Spinal cord (tissue), 10 donors: ENCODE measurements around the gene HMGN5. TPM values are rescaled to one million over a fixed set of nuclear protein-coding genes. Genes with fewer than 3 reads are reported as not detected.
A peak's percentile ranks its signal among the peaks of the same experiment; 100 is the strongest.

Experiments used
- DNase-seq, 6 donors: peaks; one replicate each; pipeline versions ENCODE4 v3.0.0 to v3.0.0-alpha.2; 2013 to 2015; ENCODE audit warnings: low spot score in 6 of 6, low read depth in 4 of 6
- H3K27ac ChIP-seq: one replicate; pipeline ENCODE4 v1.5.1; 2013; ENCODE audit warnings: low read depth, low read length, control low read depth
- H3K27me3 ChIP-seq: one replicate; pipeline ENCODE4 v1.6.1; 2013; ENCODE audit warnings: low read length; ENCODE audit not compliant: control insufficient read depth, insufficient read depth
- H3K36me3 ChIP-seq: one replicate; pipeline ENCODE4 v1.6.1; 2013; ENCODE audit warnings: low read length; ENCODE audit not compliant: control insufficient read depth, insufficient read depth
- H3K4me1 ChIP-seq: one replicate; pipeline ENCODE4 v1.6.1; 2013; ENCODE audit warnings: low read length; ENCODE audit not compliant: control insufficient read depth, insufficient read depth
- H3K4me3 ChIP-seq: one replicate; pipeline ENCODE4 v1.5.1; 2013; ENCODE audit warnings: low read depth, low read length, control low read depth
- H3K9me3 ChIP-seq: one replicate; pipeline ENCODE4 v1.6.1; 2013; ENCODE audit warnings: low read length; ENCODE audit not compliant: control insufficient read depth, insufficient read depth
- WGBS: methylation state at CpG from one replicate; pipeline ENCODE4 v1.1.5; 2013; ENCODE audit warnings: missing lambda C conversion rate; ENCODE audit not compliant: insufficient coverage; 5-methylcytosine and 5-hydroxymethylcytosine counted together
- polyA plus RNA-seq, 2 donors: library from polyadenylated mRNA; unstranded; fragments of 120-200 nt; gene quantifications; one replicate each; pipeline ENCODE4 v1.2.1, GENCODE V29; 2013; ENCODE audit not compliant: insufficient read length in 2 of 2
- total RNA-seq, 2 donors: library from RNA; depleted of rRNA in 1 of 2; stranded (reverse); fragments of 120-200 nt in 1 of 2; fragments of >200 nt in 1 of 2; gene quantifications; one replicate each; pipeline versions ENCODE4 v1.2.3 to v1.2.4, GENCODE V29; 2013 to 2014
- donor health status: healthy.

Gene HMGN5
- total and polyA plus RNA-seq, 4 donors = 4.1 to 34.8 (median 16.3) TPM

GRCh38 chrX:81168391-81168790 is 33.3 kb downstream of the HMGN5 start:
- H3K27ac ChIP-seq = no peak overlapping the region
- no peaks in the 10 kb centered on the region for H3K9me3 ChIP-seq

GRCh38 chrX:81121513-81122363 is 80.0 kb downstream of the HMGN5 start:
- H3K4me1 ChIP-seq = no peaks in the 10 kb centered on the region
- H3K27ac ChIP-seq = peak overlapping the region; percentile 53
- DNase-seq = peak; percentile 69 to 96 (median 80)
- no peaks in the 10 kb centered on the region for H3K9me3 ChIP-seq
- H3K27me3 ChIP-seq = peaks cover 5% of the 10 kb centered on the region
- H3K36me3 ChIP-seq = no peaks in the 10 kb centered on the region
- 19% methylated on average over 26 of the region's 34 CpGs for WGBS
- peak overlapping the region; percentile 62 for H3K4me3 ChIP-seq

More at GRCh38 chrX:81168391-81168790, 33.3 kb downstream of the HMGN5 start:
- H3K27me3 ChIP-seq = no peaks in the 10 kb centered on the region
- DNase-seq = no peak
- no peaks in the 10 kb centered on the region for H3K4me1 ChIP-seq
- H3K4me3 ChIP-seq = no peak overlapping the region
- no peaks in the 10 kb centered on the region for H3K36me3 ChIP-seq
- WGBS = 57% methylated on average over 1 of the region's 3 CpGs

- Histone ChIP-seq H3K27ac (peak overlapping the region; percentile 44), H3K36me3 (no peaks in the 10 kb centered on the region), H3K27me3 (peaks cover 5% of the 10 kb centered on the region), H3K4me3 (peak overlapping the region; percentile 62), H3K9me3 (no peaks in the 10 kb centered on the region), H3K4me1 (no peaks in the 10 kb centered on the region)
- DNase-seq = peak in 5 of 6 donors; percentile 33 to 83 (median 48)
- 8% methylated on average over 6 of the region's 12 CpGs for WGBS
These were observed 80.8 kb downstream of the HMGN5 start for GRCh38 chrX:81120936-81121371.

GRCh38 chrX:81120258-81120935 is 81.3 kb downstream of the HMGN5 start:
- Histone ChIP-seq H3K27ac (no peak overlapping the region), H3K27me3 (peaks cover 5% of the 10 kb centered on the region), H3K36me3 (no peaks in the 10 kb centered on the region), H3K4me3 (peak overlapping the region; percentile 62), H3K4me1 (no peaks in the 10 kb centered on the region), H3K9me3 (no peaks in the 10 kb centered on the region)
- WGBS = 33% methylated on average over 6 of the region's 17 CpGs
- DNase-seq = peak in 3 of 6 donors; percentile 2 to 20 (median 7)

DNA sequence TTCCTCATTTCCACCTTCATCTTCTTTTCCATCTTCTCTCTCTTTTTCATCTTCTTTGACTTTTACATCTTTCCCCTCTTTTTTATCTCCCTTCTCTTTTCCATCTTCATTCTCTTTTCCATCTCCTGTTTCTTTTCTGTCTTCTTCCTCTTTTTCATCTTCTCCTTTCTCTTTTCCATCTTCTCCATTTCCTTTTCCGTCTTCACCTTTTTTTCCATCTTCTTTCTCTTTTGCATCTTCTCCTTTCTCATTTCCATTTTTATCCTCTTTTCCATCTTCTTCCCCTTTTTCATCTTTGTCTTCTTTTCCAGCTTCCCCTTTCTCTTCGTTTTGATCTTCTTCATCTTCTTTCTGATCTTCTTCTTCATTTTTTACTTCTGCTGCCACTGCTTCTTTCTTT is 87.0 kb downstream of the HMGN5 start:
- no peak for DNase-seq
- Histone ChIP-seq H3K9me3 (no peaks in the 10 kb centered on the region), H3K27me3 (no peaks in the 10 kb centered on the region), H3K36me3 (no peaks in the 10 kb centered on the region), H3K27ac (no peak overlapping the region), H3K4me3 (no peak overlapping the region), H3K4me1 (no peaks in the 10 kb centered on the region)
- WGBS = 69% methylated on average over 2 of the region's 2 CpGs

DNA sequence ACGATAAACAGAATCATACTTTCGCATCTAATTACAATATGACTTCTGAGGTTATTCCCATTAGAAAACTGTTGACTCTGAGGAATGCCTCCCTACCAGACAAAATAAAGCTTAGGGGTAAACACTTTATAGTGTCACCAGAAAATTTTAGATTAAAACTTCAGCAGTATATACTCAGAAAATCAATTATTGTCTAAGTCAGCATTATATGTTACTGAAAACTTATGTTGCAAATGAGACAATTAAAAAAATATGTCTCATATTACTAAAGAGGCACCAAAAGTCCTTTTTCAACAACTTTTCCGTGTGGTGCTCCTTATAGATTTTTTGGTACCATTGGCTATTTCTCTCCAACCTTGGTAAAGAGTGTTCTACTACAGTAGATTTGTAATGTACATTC is 91.4 kb downstream of the HMGN5 start:
- H3K9me3 ChIP-seq = no peaks in the 10 kb centered on the region
- DNase-seq = no peak
- no CpG with 5 or more reads among the region's 3 CpGs for WGBS
- H3K27ac ChIP-seq = no peak overlapping the region
- H3K4me1 ChIP-seq = no peaks in the 10 kb centered on the region
- no peaks in the 10 kb centered on the region for H3K27me3 ChIP-seq
- H3K36me3 ChIP-seq = no peaks in the 10 kb centered on the region
- H3K4me3 ChIP-seq = no peak overlapping the region

DNA sequence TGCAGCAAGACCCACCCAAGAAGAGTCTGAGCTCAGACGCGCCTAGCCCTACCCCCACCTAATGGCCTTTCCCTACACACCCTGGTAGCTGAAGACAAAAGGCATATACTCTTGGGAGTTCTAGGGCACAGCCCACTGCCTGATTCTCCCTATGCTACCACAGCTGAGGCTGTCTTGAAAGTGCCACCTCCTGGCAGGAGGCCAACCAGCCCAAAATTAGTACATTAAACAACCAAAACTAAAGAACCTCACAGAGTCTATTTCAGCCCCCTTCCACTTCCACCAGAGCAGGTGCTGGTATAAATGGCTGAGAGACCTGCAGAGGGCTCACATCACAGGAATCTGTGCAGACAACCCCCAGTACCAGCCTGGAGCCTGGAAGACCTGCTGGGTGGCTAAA is 119.1 kb downstream of the HMGN5 start:
- Histone ChIP-seq H3K27me3 (no peaks in the 10 kb centered on the region), H3K27ac (no peak overlapping the region), H3K4me1 (no peaks in the 10 kb centered on the region), H3K36me3 (no peaks in the 10 kb centered on the region), H3K9me3 (no peaks in the 10 kb centered on the region), H3K4me3 (no peak overlapping the region)
- DNase-seq = no peak
- 82% methylated on average over 2 of the region's 2 CpGs for WGBS

Other genes starting within 250 kb of the HMGN5 start
- 100 to 1,000 TPM; 119 to 131 TPM for gene SH3BGRL, start 189 bp upstream of the HMGN5 start, total RNA-seq
- gene SH3BGRL, start 189 bp upstream of the HMGN5 start, polyA plus RNA-seq = 100 to 1,000 TPM; 142 to 178 TPM